PFSK-1 (cell line): ENCODE measurements around the gene TK2.

Experiments used
- POLR2AphosphoS5 ChIP-seq: IDR thresholded peaks from 2 replicates; pipeline ENCODE4 v1.6.1; 2012; ENCODE audit warnings: low read depth, mild to moderate bottlenecking, control low read depth, low read length, moderate library complexity
- TAF1 ChIP-seq: IDR thresholded peaks from 2 replicates; pipeline ENCODE4 v1.6.1; 2012; ENCODE audit warnings: low read length, control low read depth, borderline replicate concordance; ENCODE audit not compliant: insufficient read depth

DNA sequence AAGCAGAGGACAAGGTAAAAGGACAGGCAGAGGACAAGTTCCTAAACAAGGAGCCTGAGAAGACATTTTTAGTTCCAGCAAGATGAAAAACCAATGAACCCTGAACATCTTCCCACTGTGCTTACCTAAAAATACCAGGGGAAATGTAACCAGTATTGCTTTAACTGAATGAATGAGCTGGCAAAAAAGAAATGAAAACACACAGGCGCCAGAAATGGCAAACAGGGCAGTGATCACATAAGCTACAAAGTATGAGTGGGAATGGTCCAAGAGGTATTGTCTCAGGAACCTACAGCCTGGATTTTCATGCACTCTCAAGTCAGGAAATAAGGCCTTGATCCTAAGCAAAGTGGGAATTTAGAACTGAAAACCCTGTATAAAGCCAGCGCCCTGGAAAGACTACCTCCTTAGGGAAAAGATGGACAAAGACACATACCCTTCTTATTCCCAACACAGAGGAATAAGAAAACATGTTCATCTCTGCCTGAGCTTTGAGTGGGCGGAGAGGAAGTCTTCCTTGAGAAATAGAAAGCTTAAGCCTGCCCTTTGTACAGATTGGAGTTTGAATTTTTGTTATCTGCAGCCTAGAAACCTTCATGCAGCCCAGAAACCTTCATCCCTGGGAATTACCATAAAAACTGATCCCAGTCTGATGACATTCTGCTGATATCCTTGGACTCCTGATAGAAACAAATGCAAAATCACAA, 31.5 kb upstream of the TK2 start:
- TF ChIP-seq TAF1, result no peak
- TF ChIP-seq POLR2AphosphoS5, result no peak
